ENCODE measurements around the gene SIM1.

DNA sequence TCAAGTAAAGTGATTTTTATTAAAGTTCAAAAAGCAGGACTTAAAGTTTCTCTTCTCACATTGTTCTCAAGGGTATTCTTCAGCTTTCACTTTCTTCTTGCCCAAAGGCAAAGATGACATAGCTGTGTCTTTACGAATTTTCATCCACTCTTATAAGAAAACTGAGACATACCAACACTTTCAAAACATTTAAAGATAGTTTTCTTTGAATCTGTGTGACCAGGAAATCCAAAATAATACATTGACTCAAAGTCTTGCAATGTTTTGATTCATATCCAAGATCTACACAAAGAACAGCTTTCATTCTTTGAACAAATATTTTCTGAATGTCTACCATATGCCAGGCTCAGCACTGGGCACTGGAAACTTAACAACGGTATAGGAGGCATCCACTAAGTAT lies 117.9 kb downstream of the SIM1 start:
- TF ChIP-seq POLR2A (IDR thresholded peaks at IDR 0.05; ENCODE audit: low read length) (no peak), GATA1 (IDR thresholded peaks at IDR 0.05; ENCODE audit: low read depth, low read length) (no peak)

Data from erythroblast (primary cell).